Measurements from ENCODE around the gene ENAH. TPM values are rescaled to one million over a fixed set of nuclear protein-coding genes. Genes with fewer than 3 reads are reported as not detected.

ENAH gene
- total RNA-seq, 2 donors from 2014 or later: 73.4 to 79.0 TPM

GRCh38 chr1:225545649-225546048 is 107.3 kb downstream of the ENAH start:
- ATAC-seq (no peak), DNase-seq (no peak)
- intact Hi-C loops (cut with DNase I): no loop called here

DNA sequence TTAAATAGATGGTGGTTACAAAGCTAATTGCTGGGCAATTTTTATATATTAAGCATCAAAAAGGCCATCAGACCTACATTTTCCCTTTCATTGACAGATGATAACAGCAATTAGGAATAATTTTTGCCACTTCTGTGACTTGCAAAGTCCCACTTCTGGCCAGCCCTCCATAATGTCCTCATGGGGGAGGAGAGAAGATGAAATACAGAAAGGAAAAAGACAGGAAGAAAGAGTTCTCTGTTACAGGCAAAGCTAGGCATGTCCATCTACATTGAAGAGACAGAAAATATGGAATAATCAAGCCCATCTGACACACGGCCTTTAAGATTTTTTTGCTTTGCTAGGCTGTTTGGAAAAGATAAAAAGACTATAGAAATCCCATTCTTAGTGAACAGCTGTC is 108.0 kb downstream of the ENAH start:
- intact Hi-C loops (cut with DNase I): no loop called here
- no peak for DNase-seq
- ATAC-seq: no peak

GRCh38 chr1:225544263-225544662 is 108.7 kb downstream of the ENAH start:
- ATAC-seq (no peak), DNase-seq (no peak)
- intact Hi-C loops (cut with DNase I): no loop called here

DNA sequence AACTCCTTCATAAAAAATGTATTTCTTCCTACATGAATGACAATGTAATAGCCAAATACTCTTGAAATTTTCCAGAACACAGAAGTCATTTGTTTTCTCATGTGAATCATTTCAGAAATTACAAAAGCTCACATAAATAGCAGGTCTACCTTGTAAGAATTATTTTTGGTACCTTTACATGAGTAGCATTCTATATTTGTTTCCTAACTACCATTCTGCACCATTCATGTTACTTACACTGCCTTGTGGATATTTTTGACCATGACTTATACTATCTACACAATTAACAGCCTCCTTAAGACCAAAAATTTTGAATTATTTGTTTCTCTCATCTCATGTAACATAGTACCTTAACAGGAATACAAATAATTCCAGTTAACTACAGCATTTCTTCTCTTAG is 109.6 kb downstream of the ENAH start:
- DNase-seq (no peak), ATAC-seq (no peak)
- intact Hi-C loops (cut with DNase I): no loop called here

DNA sequence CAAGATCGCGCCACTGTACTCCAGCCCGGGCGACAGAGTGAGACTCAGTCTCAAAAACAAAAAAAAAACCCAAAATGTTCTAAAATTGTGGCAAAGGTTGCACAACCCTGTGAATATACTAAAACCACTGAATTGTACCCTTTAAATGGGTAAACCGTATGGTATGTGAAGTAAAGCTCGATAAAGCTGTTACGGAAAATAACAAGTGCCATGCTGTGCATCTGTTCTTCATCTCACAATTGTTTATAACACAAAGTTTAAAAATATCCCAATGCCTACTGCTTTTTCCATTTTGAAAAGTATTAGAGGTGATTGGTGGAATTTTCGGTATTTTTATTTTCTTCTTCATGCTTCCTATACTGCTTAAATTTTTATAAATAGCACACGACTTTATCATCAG is 111.5 kb downstream of the ENAH start:
- intact Hi-C loops (cut with DNase I): no loop called here
- ATAC-seq: no peak
- no peak for DNase-seq

- intact Hi-C loops (cut with DNase I): no loop called here
- DNase-seq (no peak), ATAC-seq (no peak)
Observed at GRCh38 chr1:225539575-225539974, 113.3 kb downstream of the ENAH start.

GRCh38 chr1:225539069-225539468 is 113.9 kb downstream of the ENAH start:
- ATAC-seq (no peak), DNase-seq (no peak)
- intact Hi-C loops (cut with DNase I): no loop called here

DNA sequence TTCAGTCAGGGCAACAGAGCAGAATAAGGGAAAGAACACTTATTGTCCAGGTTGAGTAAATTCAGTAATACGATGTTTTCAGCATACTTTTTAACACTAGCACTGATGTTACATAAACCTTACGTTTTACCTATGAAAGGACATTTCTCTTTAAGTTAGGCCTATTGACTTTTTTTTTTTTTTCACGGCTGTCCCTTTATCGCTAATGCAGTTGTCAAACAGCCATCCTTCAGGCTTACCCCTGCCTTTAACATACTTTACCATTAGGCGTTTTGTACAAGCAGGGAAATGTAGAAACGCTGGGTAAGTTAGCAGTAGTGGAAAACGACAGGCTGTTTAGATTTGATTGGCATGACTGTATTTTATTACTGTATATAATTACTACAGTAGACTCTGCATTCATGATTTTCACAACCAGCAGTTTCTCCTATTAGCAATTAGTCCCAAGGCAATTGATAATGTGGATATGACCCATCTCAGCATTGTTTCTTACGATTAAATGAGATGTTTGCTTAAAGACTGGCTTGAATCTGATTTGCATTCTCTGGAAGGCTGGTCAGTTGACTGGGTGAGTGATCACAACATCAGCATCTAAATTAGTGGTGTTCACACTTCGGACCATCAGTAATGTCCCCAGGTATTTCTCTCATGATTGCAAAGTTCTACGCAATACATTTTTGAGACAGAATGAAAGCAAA is 115.2 kb downstream of the ENAH start:
- DNase-seq (no peak), ATAC-seq (no peak)
- intact Hi-C loops (cut with DNase I): no loop called here

DNA sequence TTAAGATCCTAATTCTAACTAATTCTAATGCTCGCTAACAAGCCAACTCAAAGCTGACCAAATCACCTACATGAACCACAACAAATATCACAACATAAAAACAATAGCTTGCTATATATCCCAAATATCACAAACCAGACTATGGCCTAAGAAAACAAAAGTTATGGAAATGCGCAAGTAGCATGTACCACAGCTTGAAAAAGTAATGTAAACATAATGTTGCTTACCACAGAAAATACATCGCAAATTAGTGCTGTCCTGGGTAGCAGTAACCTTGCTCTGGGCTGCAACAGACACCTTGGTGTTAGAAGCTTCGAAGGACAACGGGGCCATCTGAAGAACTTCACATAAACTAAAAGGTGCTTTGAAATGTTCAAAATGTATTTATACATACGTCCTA is 117.6 kb downstream of the ENAH start:
- no peak for ATAC-seq
- no peak for DNase-seq
- intact Hi-C loops (cut with DNase I): no loop called here

DNA sequence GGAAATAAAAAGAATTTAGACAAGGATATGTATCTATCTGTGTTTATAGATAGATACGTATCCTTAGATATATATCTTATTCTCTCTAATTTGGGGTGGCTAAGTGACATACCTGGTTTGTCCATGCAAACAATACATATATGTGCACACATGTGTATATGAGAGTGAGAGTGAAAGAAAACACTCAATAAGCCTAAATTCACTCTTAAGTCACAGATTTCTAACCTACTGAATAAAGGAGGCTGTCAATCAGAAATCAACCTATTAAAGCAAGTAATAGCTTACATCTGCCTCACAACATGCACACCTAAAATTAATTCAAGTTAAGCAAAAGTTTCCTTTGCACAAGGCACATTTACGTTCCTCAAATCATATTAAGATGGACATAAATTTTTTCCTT is 118.2 kb downstream of the ENAH start:
- no peak for DNase-seq
- no peak for ATAC-seq
- intact Hi-C loops (cut with DNase I): no loop called here

DNA sequence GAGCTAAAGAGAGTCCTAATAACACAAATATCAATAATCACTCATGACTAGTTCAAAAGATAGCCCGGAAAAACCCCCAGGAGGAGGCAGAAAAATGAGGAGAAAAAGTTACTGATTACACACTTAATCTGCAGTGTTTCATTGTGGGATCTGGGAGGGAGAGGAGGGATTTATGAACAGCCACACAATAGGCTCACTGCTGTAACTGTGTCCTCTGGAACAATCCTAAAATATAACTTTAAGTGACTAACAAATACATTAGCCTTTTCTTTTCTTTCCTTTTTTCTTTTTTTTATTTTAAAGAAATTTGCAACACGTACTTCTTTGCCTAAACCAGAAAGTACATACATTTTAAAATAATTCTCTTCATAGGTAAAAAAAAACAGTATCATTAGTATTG is 118.8 kb downstream of the ENAH start:
- ATAC-seq (no peak), DNase-seq (no peak)
- intact Hi-C loops (cut with DNase I): no loop called here

GRCh38 chr1:225533238-225533637 is 119.7 kb downstream of the ENAH start:
- intact Hi-C loops (cut with DNase I): no loop called here
- DNase-seq (no peak), ATAC-seq (no peak)

GRCh38 chr1:225532240-225532944 is 120.5 kb downstream of the ENAH start:
- no peak for ATAC-seq
- intact Hi-C loops (cut with DNase I): no loop called here
- no peak for DNase-seq

- intact Hi-C loops (cut with DNase I): no loop called here
- no peak for ATAC-seq
Observed at GRCh38 chr1:225529726-225530125, 123.2 kb downstream of the ENAH start.

GRCh38 chr1:225527575-225527974 is 125.3 kb downstream of the ENAH start:
- intact Hi-C loops (cut with DNase I): no loop called here
- no peak for ATAC-seq
- DNase-seq: no peak

More at GRCh38 chr1:225529726-225530125, 123.2 kb downstream of the ENAH start:
- DNase-seq: no peak

DNA sequence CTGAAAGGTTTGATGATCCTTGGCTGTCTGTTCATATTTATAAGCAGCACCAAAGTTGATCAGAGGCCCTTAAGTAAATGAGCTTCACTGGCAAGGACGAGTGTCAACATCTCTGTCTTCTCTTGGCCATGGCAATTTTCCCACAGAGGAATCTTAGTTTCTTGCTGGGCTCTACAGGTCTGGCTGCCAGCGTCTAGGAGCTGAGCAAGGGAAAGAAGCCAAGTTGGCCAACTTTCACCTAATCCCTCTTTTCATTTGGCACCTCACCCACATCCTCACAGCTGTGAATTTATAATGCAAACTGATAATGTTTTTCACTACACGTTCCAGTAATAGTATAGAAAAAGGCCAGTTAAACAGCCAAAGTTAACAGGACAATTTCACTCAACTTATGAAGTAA is 126.0 kb downstream of the ENAH start:
- no peak for DNase-seq
- intact Hi-C loops (cut with DNase I): no loop called here
- peak; percentile 40 to 70 for ATAC-seq

DNA sequence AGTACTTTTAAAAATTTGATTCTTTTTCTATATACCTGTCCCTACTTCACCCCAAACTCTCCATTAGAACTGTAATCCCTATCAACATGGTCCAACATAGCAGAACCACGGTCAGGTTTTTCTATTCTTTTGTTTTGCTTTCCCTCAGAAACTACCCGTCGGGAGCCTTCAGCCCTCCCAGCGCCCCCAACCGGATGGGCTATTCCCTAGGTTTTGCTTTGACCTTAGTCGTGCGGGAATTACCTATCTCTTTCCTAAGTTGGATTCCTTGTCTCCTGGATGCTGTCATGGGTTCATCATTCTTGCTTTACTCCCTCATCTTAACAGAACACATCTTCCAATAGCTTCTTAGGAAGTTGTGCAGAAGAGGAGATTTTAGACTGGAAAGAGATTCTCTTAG is 127.5 kb downstream of the ENAH start:
- ATAC-seq (no peak), DNase-seq (no peak)
- intact Hi-C loops (cut with DNase I): no loop called here

GRCh38 chr1:225524570-225524969 is 128.4 kb downstream of the ENAH start:
- intact Hi-C loops (cut with DNase I): no loop called here
- ATAC-seq (no peak), DNase-seq (no peak)

DNA sequence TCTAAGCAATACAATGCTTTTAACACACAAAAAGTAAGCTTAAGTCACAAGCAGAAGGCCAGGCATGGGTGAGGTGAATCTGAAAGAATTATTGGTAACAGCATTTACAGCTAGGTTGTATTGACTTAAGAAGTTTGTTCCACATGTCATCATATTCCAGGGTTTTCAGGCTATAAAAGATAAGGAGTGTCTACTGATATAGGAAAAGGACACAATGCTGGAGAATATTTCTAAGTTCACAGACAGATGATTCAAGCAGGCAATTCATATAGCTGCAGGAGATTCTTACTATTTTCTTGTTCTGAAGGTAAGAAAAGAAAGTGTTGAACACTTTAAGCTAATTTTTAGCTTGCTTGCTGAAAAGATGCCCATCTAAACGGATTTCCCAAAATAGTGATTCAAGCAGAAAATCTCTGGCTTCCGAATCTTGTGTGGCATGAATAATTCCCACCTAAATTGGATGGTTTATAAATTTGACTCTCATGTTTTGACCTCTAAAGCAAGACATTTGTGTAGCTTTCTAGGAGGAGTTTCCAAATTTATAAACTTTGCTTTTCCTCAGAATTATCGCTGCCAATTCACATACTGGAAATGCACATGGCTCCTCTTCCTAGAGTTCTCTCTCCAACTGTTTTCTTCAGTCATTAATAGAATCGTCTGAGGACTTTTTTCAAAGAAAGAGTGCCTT is 129.5 kb downstream of the ENAH start:
- DNase-seq: no peak
- no peak for ATAC-seq

GRCh38 chr1:225522588-225523262 is 130.2 kb downstream of the ENAH start:
- intact Hi-C loops (cut with DNase I): no loop called here
- no peak for DNase-seq
- no peak for ATAC-seq

More for the DNA sequence above, 129.5 kb downstream of the ENAH start:
- intact Hi-C loops (cut with DNase I): no loop called here
